Renal cortex interstitium (tissue), 11 donors: ENCODE measurements around the gene TDRD7. TPM values are rescaled to one million over a fixed set of nuclear protein-coding genes. Genes with fewer than 3 reads are reported as not detected.
A peak's percentile ranks its signal among the peaks of the same experiment; 100 is the strongest.

Experiments used
- DNase-seq, 11 donors: peaks; one replicate each; pipeline ENCODE4 v3.0.0-alpha.2; 2013; ENCODE audit warnings: low read depth in 9 of 11, low spot score in 4 of 11; ENCODE audit errors: extremely low read depth in 1 of 11
- polyA plus RNA-seq, 3 donors: library from polyadenylated mRNA; unstranded; fragments of 120-200 nt; gene quantifications; one replicate each; pipeline ENCODE4 v1.2.1, GENCODE V29; 2013; ENCODE audit not compliant: insufficient read length in 3 of 3

TDRD7 gene
- polyA plus RNA-seq, 3 donors = 7.1 to 8.0 (median 7.7) TPM

GRCh38 chr9:97511655-97512427 is 99.9 kb downstream of the TDRD7 start:
- DNase-seq = no peak

GRCh38 chr9:97512966-97513560 is 101.2 kb downstream of the TDRD7 start:
- no peak for DNase-seq

GRCh38 chr9:97514531-97514930 is 102.6 kb downstream of the TDRD7 start:
- DNase-seq = no peak

GRCh38 chr9:97515662-97516061 is 103.8 kb downstream of the TDRD7 start:
- no peak for DNase-seq

- DNase-seq = no peak
Measured at GRCh38 chr9:97516111-97516510, 104.2 kb downstream of the TDRD7 start.

- DNase-seq = no peak
Measured at GRCh38 chr9:97517331-97518089, 105.6 kb downstream of the TDRD7 start.

GRCh38 chr9:97518166-97518908 is 106.4 kb downstream of the TDRD7 start:
- no peak for DNase-seq

- peak in 4 of 11 donors; percentile 46 to 58 (median 50) for DNase-seq
Measured at GRCh38 chr9:97518909-97519307, 107.0 kb downstream of the TDRD7 start.

GRCh38 chr9:97519441-97519970 is 107.6 kb downstream of the TDRD7 start:
- DNase-seq = no peak

- no peak for DNase-seq
Measured at GRCh38 chr9:97521576-97522333, 109.9 kb downstream of the TDRD7 start.

- no peak for DNase-seq
Measured at GRCh38 chr9:97524424-97524823, 112.5 kb downstream of the TDRD7 start.

GRCh38 chr9:97525451-97525850 is 113.6 kb downstream of the TDRD7 start:
- DNase-seq = no peak

- DNase-seq = no peak
Measured at GRCh38 chr9:97526895-97527575, 115.1 kb downstream of the TDRD7 start.

GRCh38 chr9:97527626-97528528 is 116.0 kb downstream of the TDRD7 start:
- DNase-seq = peak in 3 of 11 donors; percentile 15 to 47 (median 15)

- no peak for DNase-seq
Measured at GRCh38 chr9:97528529-97529230, 116.8 kb downstream of the TDRD7 start.

GRCh38 chr9:97529363-97530076 is 117.6 kb downstream of the TDRD7 start:
- no peak for DNase-seq
